GM12878 (cell line): ENCODE data around the gene CAMKMT. TPM values are rescaled to one million over a fixed set of nuclear protein-coding genes. Genes with fewer than 3 reads are reported as not detected.

Experiments used
- BACH1 ChIP-seq: fragments of 450-650 bp; IDR thresholded peaks from 2 replicates; pipeline ENCODE4 v1.6.1; 2017; ENCODE audit warnings: mild to moderate bottlenecking, borderline replicate concordance
- CBFB ChIP-seq: IDR thresholded peaks from 2 replicates; pipeline ENCODE4 v1.6.1; 2016; ENCODE audit warnings: antibody characterized with exemption, low read depth
- DPF2 ChIP-seq: fragments of 450-650 bp; IDR thresholded peaks from 2 replicates; pipeline ENCODE4 v1.6.1; 2017; ENCODE audit warnings: mild to moderate bottlenecking
- E2F8 ChIP-seq: fragments of 450-650 bp; IDR thresholded peaks from 2 replicates; pipeline ENCODE4 v1.6.1; 2018; ENCODE audit warnings: mild to moderate bottlenecking, low read depth, moderate library complexity; ENCODE audit not compliant: partially characterized antibody
- E4F1 ChIP-seq: fragments of 450-650 bp; IDR thresholded peaks from 2 replicates; pipeline ENCODE4 v1.6.1; 2018; ENCODE audit warnings: borderline replicate concordance, mild to moderate bottlenecking; ENCODE audit not compliant: partially characterized antibody
- polyA plus RNA-seq, 11 experiments: library from polyadenylated mRNA; depleted of rRNA in 4 of 11; unstranded in 6 of 11; stranded (reverse) in 5 of 11; fragments of >200 nt; fragmentation: Nextera tagmentation in 4 of 11; fragmentation: Illumina TruSeq in 1 of 11; extraction: Ambion mirVana in 4 of 11; extraction: Trizol in 1 of 11; gene quantifications; 1 replicate in 1 of 11; 2 replicates in 10 of 11; pipeline versions ENCODE4 v1.2.1 to v1.2.3, GENCODE V29; 2011 to 2016; ENCODE audit warnings: inconsistent platforms in 2 of 11, missing spikeins in 2 of 11, low read depth in 1 of 11
- total RNA-seq, 4 experiments: library from RNA; depleted of rRNA in 3 of 4; stranded (reverse); fragments of >200 nt in 3 of 4; fragmentation: Illumina TruSeq in 1 of 4; extraction: Trizol in 1 of 4; gene quantifications; 2 replicates each; pipeline versions ENCODE4 v1.2.1 to v1.2.3, GENCODE V29; 2013 to 2021

The CAMKMT gene
- total and polyA plus RNA-seq, 10 of the 15 experiments (the other 5 are each of a cell fraction or from before 2014, with no cell fraction given): 2.7 to 16.0 (median 11.8) TPM

GRCh38 chr2:44822174-44822573 lies 460.4 kb downstream of the CAMKMT start (continued):
- TF ChIP-seq E4F1: no peak
- TF ChIP-seq CBFB: no peak
- no peak for TF ChIP-seq DPF2
- TF ChIP-seq E2F8: no peak
- no peak for TF ChIP-seq BACH1

Other genes with a start within 250 kb of the CAMKMT start
- 16.3 and 21.9 TPM in 2 replicates for gene PPM1B, start 193.1 kb upstream of the CAMKMT start, total RNA-seq (2014; rRNA removed)
- gene PPM1B, start 193.1 kb upstream of the CAMKMT start, total RNA-seq (2014; rRNA removed; fragmentation: Illumina TruSeq; extraction: Trizol): 39.8 and 40.2 TPM in 2 replicates
- gene PPM1B, start 193.1 kb upstream of the CAMKMT start, total RNA-seq (2021): 31.1 and 33.2 TPM in 2 replicates
- gene PPM1B, start 193.1 kb upstream of the CAMKMT start, polyA plus RNA-seq (2011; rRNA removed): 53.4 and 82.6 TPM in 2 replicates
- 36.3 and 50.2 TPM in 2 replicates for gene PPM1B, start 193.1 kb upstream of the CAMKMT start, polyA plus RNA-seq (2014; fragmentation: Illumina TruSeq; extraction: Trizol)
- gene PPM1B, start 193.1 kb upstream of the CAMKMT start, polyA plus RNA-seq (2014; fragmentation: Nextera tagmentation; extraction: Ambion mirVana): 10 to 100 TPM; 12.5 to 22.3 TPM
- 22.6 and 27.5 TPM in 2 replicates for gene PPM1B, start 193.1 kb upstream of the CAMKMT start, polyA plus RNA-seq (2014; rRNA removed)
- gene PPM1B, start 193.1 kb upstream of the CAMKMT start, polyA plus RNA-seq (2016; fragmentation: Nextera tagmentation; extraction: Ambion mirVana): 10 to 100 TPM; 37.0 to 42.1 TPM
- not detected in 2 replicates for gene SLC3A1, start 86.5 kb upstream of the CAMKMT start, total RNA-seq (2014; rRNA removed)
- gene SLC3A1, start 86.5 kb upstream of the CAMKMT start, total RNA-seq (2014; rRNA removed; fragmentation: Illumina TruSeq; extraction: Trizol): not detected in 2 replicates
- 0.11 TPM in 1 of 2 replicates, not detected in the other for gene SLC3A1, start 86.5 kb upstream of the CAMKMT start, total RNA-seq (2021)
- gene SLC3A1, start 86.5 kb upstream of the CAMKMT start, polyA plus RNA-seq (2011; rRNA removed): 0.13 and 0.22 TPM in 2 replicates
- not detected in 2 replicates for gene SLC3A1, start 86.5 kb upstream of the CAMKMT start, polyA plus RNA-seq (2014; fragmentation: Illumina TruSeq; extraction: Trizol)
- under 1 TPM; 0.05 to 0.19 TPM for gene SLC3A1, start 86.5 kb upstream of the CAMKMT start, polyA plus RNA-seq (2014; fragmentation: Nextera tagmentation; extraction: Ambion mirVana)
- not detected in 2 replicates for gene SLC3A1, start 86.5 kb upstream of the CAMKMT start, polyA plus RNA-seq (2014; rRNA removed)
- under 1 TPM; 0.43 to 0.47 TPM for gene SLC3A1, start 86.5 kb upstream of the CAMKMT start, polyA plus RNA-seq (2016; fragmentation: Nextera tagmentation; extraction: Ambion mirVana)
- gene PREPL, start 453 bp upstream of the CAMKMT start, total RNA-seq (2014; rRNA removed): 19.7 and 25.2 TPM in 2 replicates
- 19.9 and 21.8 TPM in 2 replicates for gene PREPL, start 453 bp upstream of the CAMKMT start, total RNA-seq (2014; rRNA removed; fragmentation: Illumina TruSeq; extraction: Trizol)
- 20.9 and 21.7 TPM in 2 replicates for gene PREPL, start 453 bp upstream of the CAMKMT start, total RNA-seq (2021)
- 43.0 and 59.4 TPM in 2 replicates for gene PREPL, start 453 bp upstream of the CAMKMT start, polyA plus RNA-seq (2011; rRNA removed)
- 26.7 and 31.5 TPM in 2 replicates for gene PREPL, start 453 bp upstream of the CAMKMT start, polyA plus RNA-seq (2014; fragmentation: Illumina TruSeq; extraction: Trizol)
- 1 to 10 TPM; 9.2 to 9.6 TPM for gene PREPL, start 453 bp upstream of the CAMKMT start, polyA plus RNA-seq (2014; fragmentation: Nextera tagmentation; extraction: Ambion mirVana)
- 13.0 and 19.3 TPM in 2 replicates for gene PREPL, start 453 bp upstream of the CAMKMT start, polyA plus RNA-seq (2014; rRNA removed)
- gene PREPL, start 453 bp upstream of the CAMKMT start, polyA plus RNA-seq (2016; fragmentation: Nextera tagmentation; extraction: Ambion mirVana): 10 to 100 TPM; 27.7 TPM